GM12878 (cell line): ENCODE results near the gene GTF2IRD1. TPM values are rescaled to one million over a fixed set of nuclear protein-coding genes. Genes with fewer than 3 reads are reported as not detected.

Experiments
- ATAC-seq: fragments of 200-7000 bp; cut with Tn5 transposase; 3 replicates; pipeline ENCODE4 v1.9.1; 2020; ENCODE audit warnings: mild to moderate bottlenecking, moderate library complexity
- BruUV-seq: library from RNA; stranded (reverse); fragments of 400-500 nt; replicated peaks from 2 replicates; lab custom pipeline; 2021; lab: Mats Ljungman, UMichigan
- CTCF ChIA-PET: fragments of 300-600 bp; sonication (Branson Sonifier 250); formaldehyde crosslinking; extraction: SDS; loops from one replicate; lab custom pipeline; 2021; ENCODE audit warnings: inconsistent platforms; lab: Yijun Ruan, JAX
- POLR2A ChIA-PET: fragments of 350-600 bp; formaldehyde crosslinking; extraction: SDS; loops from one replicate; lab custom pipeline; 2021; ENCODE audit warnings: inconsistent platforms; lab: Charles Lee
- RAD21 ChIA-PET: fragments of 300-600 bp; sonication (Branson Sonifier 250); formaldehyde crosslinking; loops from one replicate; lab custom pipeline; 2023; ENCODE audit warnings: antibody characterized with exemption; ENCODE audit not compliant: unreplicated experiment; lab: Charles Lee
- SMC1A ChIA-PET: fragments of 300-600 bp; sonication (Branson Sonifier 250); formaldehyde crosslinking; loops from one replicate; lab custom pipeline; 2023; ENCODE audit not compliant: unreplicated experiment, uncharacterized antibody; lab: Charles Lee
- DNase-seq: peaks from one replicate; pipeline ENCODE4 v3.0.0-alpha.2; 2011; ENCODE audit warnings: low read depth, low spot score
- FAIRE-seq: peaks from 3 replicates; lab custom pipeline; 2011; peaks lifted over from hg19 to GRCh38; lab: Jason Lieb, UNC
- H2AFZ ChIP-seq: 2 replicates; pipeline ENCODE4 v1.6.0; 2011; ENCODE audit warnings: low read depth, low read length, control low read depth; ENCODE audit not compliant: control insufficient read depth
- H3K27ac ChIP-seq: 2 replicates; pipeline ENCODE4 v1.5.1; 2011; ENCODE audit warnings: control low read depth; ENCODE audit not compliant: control insufficient read depth, insufficient read depth
- H3K27me3 ChIP-seq, 2 experiments: replicated peaks in 1 of 2; 2 replicates each; pipeline versions ENCODE4 v1.6.0 to v1.6.1; 2011; ENCODE audit warnings: low read length in 1 of 2; ENCODE audit not compliant: control insufficient read depth in 2 of 2, insufficient read depth in 2 of 2
- H3K36me3 ChIP-seq, 2 experiments: 2 replicates each; pipeline ENCODE4 v1.5.1; 2011; ENCODE audit warnings: low read length in 1 of 2; ENCODE audit not compliant: control insufficient read depth in 2 of 2, insufficient read depth in 2 of 2
- H3K4me1 ChIP-seq: 2 replicates; pipeline ENCODE4 v1.6.1; 2011; ENCODE audit warnings: mild to moderate bottlenecking, low read length, moderate library complexity, mixed read lengths; ENCODE audit not compliant: control insufficient read depth, insufficient read depth
- H3K4me2 ChIP-seq: 2 replicates; pipeline ENCODE4 v1.6.0; 2011; ENCODE audit warnings: control low read depth; ENCODE audit not compliant: control insufficient read depth, insufficient read depth
- H3K4me3 ChIP-seq: fragments of 200-600 bp; sonication (generic); 2 replicates; pipeline ENCODE4 v1.5.1; 2016
- H3K79me2 ChIP-seq: 2 replicates; pipeline ENCODE4 v1.6.0; 2011; ENCODE audit warnings: low read length; ENCODE audit not compliant: control insufficient read depth, insufficient read depth
- H3K9ac ChIP-seq: 2 replicates; pipeline ENCODE4 v1.8.0; 2011; ENCODE audit warnings: low read length, control low read depth, mixed read lengths; ENCODE audit not compliant: control insufficient read depth, insufficient read depth
- H3K9me3 ChIP-seq: replicated peaks from 3 replicates; pipeline ENCODE4 v1.5.1; 2011; ENCODE audit warnings: mild to moderate bottlenecking, low read length; ENCODE audit not compliant: control insufficient read depth, insufficient read depth
- H4K20me1 ChIP-seq: 2 replicates; pipeline ENCODE4 v1.6.0; 2011; ENCODE audit not compliant: control insufficient read depth, insufficient read depth
- IRF5 ChIP-seq: fragments of 450-650 bp; IDR thresholded peaks from 2 replicates; pipeline ENCODE4 v1.6.1; 2017; ENCODE audit warnings: borderline replicate concordance
- RELB ChIP-seq: fragments of 450-650 bp; IDR thresholded peaks from 2 replicates; pipeline ENCODE4 v1.6.1; 2017; ENCODE audit warnings: low read depth, mild to moderate bottlenecking, moderate library complexity
- WRNIP1 ChIP-seq: IDR thresholded peaks from 2 replicates; pipeline ENCODE4 v1.6.1; 2011; ENCODE audit warnings: low read depth, low read length, improper control_type of control experiment, borderline replicate concordance
- ZNF384 ChIP-seq: IDR thresholded peaks from 2 replicates; pipeline ENCODE4 v1.6.1; 2012; ENCODE audit warnings: low read depth, mild to moderate bottlenecking, low read length, improper control_type of control experiment, borderline replicate concordance
- WGBS: methylation state at CpG from one replicate; pipeline ENCODE4 v1.1.6; 2016; ENCODE audit warnings: low lambda C conversion rate; ENCODE audit not compliant: insufficient replicate concordance, insufficient coverage; ENCODE audit errors: missing lambda C conversion rate; 5-methylcytosine and 5-hydroxymethylcytosine counted together
- in situ Hi-C: fragments of 300-500 bp; cut with MboI; formaldehyde crosslinking; loops from 9 replicates; pipeline ENCODE4 v1.14.3; 2018; ENCODE audit warnings: mixed read lengths
- intact Hi-C: fragments of 100-400 bp; cut with micrococcal nuclease; formaldehyde crosslinking; loops from one replicate; pipeline ENCODE4 v1.14.2; 2022; ENCODE audit not compliant: unreplicated experiment
- polyA plus RNA-seq, 11 experiments: library from polyadenylated mRNA; depleted of rRNA in 4 of 11; unstranded in 6 of 11; stranded (reverse) in 5 of 11; fragments of >200 nt; fragmentation: Nextera tagmentation in 4 of 11; fragmentation: Illumina TruSeq in 1 of 11; extraction: Ambion mirVana in 4 of 11; extraction: Trizol in 1 of 11; gene quantifications; 1 replicate in 1 of 11; 2 replicates in 10 of 11; pipeline versions ENCODE4 v1.2.1 to v1.2.3, GENCODE V29; 2011 to 2016; ENCODE audit warnings: inconsistent platforms in 2 of 11, missing spikeins in 2 of 11, low read depth in 1 of 11
- total RNA-seq, 4 experiments: library from RNA; depleted of rRNA in 3 of 4; stranded (reverse); fragments of >200 nt in 3 of 4; fragmentation: Illumina TruSeq in 1 of 4; extraction: Trizol in 1 of 4; gene quantifications; 2 replicates each; pipeline versions ENCODE4 v1.2.1 to v1.2.3, GENCODE V29; 2013 to 2021

GTF2IRD1 gene
- total and polyA plus RNA-seq, 10 of the 15 experiments (the other 5 are each of a cell fraction or from before 2014, with no cell fraction given) = 0.48 to 3.0 (median 1.3) TPM

DNA sequence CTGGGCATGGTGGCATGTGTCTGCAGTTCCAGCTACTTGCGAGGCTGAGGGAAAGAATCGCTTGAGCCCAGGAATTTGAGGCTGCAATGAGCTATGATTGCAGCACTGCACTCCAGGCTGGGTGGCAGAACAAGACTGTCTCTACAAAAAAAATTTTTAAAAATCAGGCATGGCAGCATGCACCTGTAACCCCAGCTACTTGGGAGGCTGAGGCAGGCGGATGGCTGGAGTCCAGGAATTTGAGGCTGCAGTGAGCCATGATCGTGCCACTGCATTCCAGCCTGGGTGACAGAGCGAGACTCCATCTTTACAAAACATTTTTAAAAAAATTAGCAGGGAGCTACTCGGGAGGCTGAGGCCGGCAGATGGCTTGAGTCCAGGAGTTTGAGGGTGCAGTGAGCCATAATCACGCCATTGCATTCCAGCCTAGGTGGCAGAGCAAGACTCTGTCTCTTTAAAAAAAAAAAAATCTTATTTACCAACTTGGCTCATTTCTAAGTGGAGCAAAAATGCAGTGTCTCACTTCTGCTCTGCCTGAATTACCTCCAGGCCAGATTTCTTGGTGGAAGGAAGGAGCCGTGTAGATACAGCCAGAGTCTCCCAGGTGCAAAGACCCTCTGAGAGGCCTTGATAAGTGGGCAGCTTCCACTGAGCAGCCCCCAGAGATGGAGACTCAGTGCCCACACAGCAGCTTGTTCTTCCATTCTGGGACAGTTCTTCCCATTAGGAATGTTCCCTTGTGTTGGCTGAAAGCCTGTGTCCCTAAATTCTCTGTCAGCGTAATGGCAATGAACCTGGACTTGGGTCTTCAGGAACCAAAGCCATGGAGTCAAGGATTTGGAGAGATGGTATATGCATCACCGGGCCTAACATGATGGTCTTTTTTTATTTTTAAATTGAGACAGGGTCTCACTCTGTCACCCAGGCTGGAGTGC lies 30.0 kb downstream of the GTF2IRD1 start:
- intact Hi-C loops (no loop called here), in situ Hi-C loops (no loop called here)
- Histone ChIP-seq H3K9me3 (no peaks in the 10 kb centered on the region), H3K4me2 (no peak overlapping the region), H2AFZ (no peak overlapping the region), H3K4me1 (no peaks in the 10 kb centered on the region), H3K27ac (no peak overlapping the region), H3K27me3 (peaks cover 0 to 3% of the 10 kb centered on the region in 2 experiments; a peak in 3 of 4 replicates), H4K20me1 (no peaks in the 10 kb centered on the region), H3K79me2 (no peaks in the 10 kb centered on the region), H3K36me3 (no peaks in the 10 kb centered on the region), H3K9ac (no peak overlapping the region), H3K4me3 (no peak overlapping the region)
- no TSS peak for BruUV-seq
- no peak for ATAC-seq
- ChIA-PET SMC1A (interaction anchor here (0.6 kb wide), 1 partner anchor 31 kb away, joined by 3 read pairs; no protein-coding TSS in a partner anchor), POLR2A (interaction anchor here (0.6 kb wide), 1 partner anchor 29 kb away, joined by 3 read pairs; no protein-coding TSS in a partner anchor), RAD21 (interaction anchor here (0.8 kb wide), 1 partner anchor 178 kb away, joined by 3 read pairs; no protein-coding TSS in a partner anchor), CTCF (no interaction called here)
- no peak for DNase-seq
- no peak for FAIRE-seq
- TF ChIP-seq ZNF384 (peak; percentile 47; the same call in 1 of the 2 replicates), IRF5 (no peak), WRNIP1 (no peak), RELB (no peak)
- 48% methylated on average over 11 of the region's 11 CpGs for WGBS
